HG03039 (cell line): ENCODE results near the gene MSGN1.
"Not testable (repeated sequence)": the region's sequence is repeated elsewhere in the genome, so short reads cannot be mapped to it uniquely, and the experiment has no call there.

Source experiments
- ATAC-seq: cut with Tn5 transposase; IDR thresholded peaks from one replicate; pipeline ENCODE4 v1.9.1; 2021; ENCODE audit warnings: mild to moderate bottlenecking, moderate library complexity; ENCODE audit not compliant: unreplicated experiment

The MSGN1 gene

DNA sequence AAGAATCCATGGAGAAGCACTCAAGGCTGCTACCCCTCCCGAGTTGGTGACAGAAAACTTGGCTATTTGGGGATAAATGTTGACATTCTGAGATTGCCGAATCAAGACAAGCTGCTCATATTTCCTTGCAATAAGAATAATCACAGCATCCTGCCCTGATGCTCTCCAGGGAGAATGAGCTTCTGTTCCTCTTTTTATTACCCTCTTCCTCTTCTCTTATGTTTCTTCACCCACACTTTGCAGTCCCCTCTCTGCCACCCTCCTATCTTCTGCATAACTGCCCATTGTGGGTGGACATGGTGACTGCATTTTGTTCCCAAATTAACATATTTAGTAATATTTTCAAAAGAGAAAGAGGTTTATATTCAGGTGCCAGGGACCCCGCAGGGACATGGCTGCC lies 11.9 kb upstream of the MSGN1 start:
- peak; percentile 48 for ATAC-seq

DNA sequence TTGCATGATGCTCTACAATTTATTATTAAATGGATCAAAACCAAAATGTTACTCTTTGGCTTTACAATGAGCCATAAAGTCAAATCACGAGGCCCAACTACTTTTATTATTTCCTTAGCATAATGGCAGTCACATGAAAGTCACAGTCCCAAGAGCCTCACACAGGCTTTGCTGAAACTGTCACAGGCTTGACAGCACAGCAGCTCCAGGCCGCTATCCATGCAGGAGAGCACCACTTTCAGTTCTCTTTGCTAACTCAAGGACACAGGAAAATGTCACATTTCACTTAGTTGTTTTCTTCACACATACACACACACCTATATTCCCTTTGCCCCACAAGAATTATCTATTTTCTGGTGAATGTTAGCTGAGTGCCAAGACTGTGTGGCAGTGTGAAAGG lies 11.1 kb upstream of the MSGN1 start:
- ATAC-seq: peak; percentile 45

DNA sequence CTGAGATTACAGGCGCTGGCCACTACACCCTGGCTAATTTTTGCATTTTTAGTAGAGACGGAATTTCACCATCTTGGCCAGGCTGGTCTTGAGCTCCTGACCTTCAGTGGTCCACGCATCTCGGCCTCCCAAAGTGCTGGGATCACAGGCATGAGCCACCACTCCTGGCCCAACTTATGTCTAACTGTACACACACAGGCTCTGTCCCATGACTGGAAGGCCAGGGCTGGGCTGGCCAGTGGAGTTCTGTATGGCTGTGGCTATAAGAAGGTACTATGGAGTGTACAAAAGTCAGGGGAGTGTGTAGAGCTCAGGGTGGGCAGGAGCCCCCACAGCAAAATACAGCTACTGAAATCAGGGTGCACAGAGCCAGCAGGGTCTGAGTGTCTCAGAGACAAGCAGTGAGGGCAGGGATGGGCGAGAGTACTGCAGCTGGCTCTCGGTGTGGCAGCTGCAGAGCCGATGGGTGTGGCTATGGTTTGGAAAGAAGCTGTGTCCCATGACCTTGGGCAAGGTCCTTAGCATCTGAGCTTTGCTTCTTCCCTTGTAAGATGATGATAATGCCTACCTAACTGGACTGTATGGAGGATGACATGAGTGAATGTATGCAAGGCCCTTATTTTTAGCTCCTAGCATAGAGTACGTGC lies 10.4 kb upstream of the MSGN1 start:
- no peak for ATAC-seq

DNA sequence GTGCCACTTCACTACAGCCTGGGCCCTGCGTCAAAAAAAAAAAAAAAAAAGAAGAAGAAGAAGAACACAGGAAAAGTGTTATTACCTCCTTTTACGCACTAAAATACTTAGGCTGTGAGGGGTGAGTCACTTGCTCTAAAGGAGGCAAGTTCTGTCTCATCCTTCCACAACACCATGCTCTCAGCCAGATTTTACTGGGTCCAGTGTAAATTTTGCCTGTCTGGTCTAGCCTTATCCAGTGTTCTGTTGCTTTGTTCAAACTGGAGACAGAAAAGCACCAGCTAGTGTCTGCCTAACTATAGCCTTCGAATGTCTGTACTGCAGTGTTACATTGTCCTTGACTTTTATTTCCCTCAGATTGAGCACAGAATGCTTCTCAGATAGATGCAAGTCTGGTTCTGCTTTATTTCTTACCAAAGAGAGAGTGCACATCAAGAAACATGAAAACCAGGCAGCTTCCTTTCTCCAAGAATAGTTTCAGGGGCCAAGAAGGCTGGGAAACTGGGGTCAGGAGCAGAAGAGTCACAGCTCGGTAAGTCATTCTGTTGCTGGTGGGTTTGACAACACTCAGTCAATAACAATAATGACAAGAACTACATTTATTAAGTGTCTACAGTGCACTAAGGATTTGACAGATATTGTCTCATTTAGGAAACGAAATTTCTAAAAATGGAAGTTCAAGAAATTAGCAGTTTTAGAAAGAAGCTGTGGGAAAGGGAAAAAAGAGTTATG lies 3.1 kb upstream of the MSGN1 start:
- peak; percentile 44 for ATAC-seq

DNA sequence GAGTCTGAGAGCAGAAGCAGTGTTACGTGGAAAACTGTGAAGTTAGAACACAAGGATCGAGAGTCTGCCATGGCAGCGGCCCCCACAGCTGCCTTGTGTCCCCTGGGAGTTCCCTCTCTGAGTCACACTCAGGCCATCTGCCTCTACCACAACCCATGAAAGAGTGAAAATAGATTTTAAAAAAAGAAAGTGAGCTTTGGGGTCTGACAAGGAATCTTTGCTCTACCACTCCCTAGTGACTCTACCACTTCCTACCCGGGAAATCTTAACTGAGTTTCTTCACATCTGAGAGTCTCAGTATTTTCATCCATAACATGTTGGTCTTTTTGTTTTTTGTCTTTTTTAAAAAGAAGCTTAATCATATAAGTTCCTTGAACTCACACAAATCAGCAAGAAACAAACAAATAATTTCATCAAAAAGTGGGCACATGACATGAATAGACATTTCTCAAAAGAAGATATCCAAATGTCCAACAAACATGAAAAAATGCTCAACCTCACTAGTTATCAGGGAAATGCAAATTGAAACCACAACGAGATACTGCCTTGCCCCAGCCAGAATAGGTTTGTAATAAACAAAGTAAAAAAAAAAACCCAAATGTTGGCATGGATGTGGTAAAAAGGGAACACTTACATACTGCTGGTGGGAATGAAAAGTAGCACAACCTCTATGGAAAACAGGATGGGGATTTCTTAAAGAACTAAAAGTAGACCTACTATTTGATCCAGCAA lies 2.4 kb upstream of the MSGN1 start:
- ATAC-seq: peak; percentile 92

DNA sequence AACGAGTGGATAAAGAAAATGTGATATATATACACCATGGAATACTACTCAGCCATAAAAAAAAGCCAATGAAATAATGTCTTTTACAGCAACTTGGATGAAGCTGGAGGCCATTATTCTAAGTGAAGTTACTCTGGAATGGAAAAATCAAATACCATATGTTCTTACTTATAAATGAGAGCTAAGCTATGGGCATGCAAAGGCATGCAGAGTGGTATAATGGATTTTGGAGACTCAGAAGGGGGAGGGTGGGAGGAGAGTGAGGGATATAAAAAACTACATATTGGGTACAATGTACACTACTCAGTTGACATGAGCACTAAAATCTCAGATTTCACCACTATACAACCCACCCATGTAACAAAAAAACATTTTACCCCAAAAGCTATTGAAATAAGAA lies 1.7 kb upstream of the MSGN1 start:
- no peak for ATAC-seq

DNA sequence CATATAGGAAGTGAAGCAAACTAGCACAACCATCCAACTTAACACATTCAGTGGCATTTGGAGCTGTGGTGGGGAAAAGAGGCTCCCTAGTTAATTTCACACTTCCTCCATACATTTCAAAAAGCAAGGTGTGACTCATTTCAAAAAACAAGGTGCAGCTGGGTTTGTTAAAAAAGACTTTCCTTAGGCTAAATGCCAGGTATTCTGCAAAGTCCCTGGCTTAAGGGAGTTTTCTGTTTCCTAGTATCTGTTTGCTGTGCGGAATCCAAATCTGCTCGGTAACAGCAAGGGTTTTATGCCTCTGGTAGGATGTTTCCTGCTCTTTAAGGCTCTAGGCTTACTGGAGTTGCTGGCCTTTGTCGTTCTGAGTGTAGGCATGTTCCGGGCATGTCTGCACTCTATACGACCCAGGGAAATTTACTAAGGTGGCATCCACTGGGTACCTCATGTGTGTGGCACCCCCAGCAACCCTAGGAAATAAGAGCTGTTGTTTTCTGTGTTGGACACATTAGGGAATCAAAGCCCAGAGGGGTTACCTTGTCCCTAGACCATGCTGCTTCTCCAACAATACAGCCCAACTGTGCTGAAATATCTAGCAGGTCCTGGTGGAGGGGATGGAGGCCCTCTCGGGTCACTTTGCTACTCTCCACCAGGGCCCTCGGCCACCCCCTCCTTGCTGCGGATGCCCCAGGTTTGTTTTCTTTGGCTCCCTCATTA lies 634 bp upstream of the MSGN1 start:
- ATAC-seq: no peak

DNA sequence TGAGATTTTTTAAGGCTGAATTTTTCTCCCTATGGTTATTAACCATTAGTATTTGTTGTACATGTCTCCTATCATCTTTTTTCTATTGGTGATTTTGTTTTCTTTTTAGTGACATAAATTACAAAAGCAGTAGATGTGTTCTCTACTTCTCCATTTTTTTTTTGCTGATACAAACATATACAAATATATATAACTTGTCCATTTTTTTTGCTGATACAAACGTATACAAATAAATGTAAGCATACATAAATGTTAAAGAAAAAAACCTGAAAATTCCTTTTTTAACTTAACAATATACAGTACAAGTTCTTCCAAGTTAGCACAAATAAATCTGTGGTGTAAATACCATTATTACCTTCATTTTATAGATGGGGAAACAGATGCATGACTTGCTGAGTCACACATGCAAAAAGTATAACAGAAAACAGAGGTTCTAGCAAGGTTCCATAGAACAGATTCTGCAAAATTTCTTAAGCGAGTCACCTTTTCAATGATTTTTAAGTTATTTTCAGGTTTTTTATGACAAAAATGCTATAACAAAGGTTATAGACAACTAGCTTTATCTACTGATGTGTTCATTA lies 2.1 kb downstream of the MSGN1 start:
- ATAC-seq: no peak

DNA sequence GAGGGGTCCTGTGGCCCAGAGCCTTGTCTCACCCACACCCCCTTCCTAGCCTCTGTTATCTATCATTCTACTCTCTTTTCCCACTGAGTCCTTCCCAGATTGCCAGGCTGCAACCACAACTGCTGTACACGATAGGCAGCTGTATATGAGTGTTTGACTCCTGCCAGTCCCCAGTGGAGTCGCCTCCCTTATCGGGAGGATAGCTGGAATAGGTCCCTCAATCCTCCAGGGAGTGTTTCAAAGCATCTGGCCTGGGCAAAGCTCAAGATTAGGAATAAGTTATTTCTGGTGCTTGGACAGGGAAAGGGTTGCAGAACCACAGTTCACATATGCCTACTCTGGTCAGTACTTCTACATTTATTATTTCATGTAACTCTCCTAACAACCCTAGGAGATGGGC lies 4.8 kb downstream of the MSGN1 start:
- ATAC-seq: no peak

DNA sequence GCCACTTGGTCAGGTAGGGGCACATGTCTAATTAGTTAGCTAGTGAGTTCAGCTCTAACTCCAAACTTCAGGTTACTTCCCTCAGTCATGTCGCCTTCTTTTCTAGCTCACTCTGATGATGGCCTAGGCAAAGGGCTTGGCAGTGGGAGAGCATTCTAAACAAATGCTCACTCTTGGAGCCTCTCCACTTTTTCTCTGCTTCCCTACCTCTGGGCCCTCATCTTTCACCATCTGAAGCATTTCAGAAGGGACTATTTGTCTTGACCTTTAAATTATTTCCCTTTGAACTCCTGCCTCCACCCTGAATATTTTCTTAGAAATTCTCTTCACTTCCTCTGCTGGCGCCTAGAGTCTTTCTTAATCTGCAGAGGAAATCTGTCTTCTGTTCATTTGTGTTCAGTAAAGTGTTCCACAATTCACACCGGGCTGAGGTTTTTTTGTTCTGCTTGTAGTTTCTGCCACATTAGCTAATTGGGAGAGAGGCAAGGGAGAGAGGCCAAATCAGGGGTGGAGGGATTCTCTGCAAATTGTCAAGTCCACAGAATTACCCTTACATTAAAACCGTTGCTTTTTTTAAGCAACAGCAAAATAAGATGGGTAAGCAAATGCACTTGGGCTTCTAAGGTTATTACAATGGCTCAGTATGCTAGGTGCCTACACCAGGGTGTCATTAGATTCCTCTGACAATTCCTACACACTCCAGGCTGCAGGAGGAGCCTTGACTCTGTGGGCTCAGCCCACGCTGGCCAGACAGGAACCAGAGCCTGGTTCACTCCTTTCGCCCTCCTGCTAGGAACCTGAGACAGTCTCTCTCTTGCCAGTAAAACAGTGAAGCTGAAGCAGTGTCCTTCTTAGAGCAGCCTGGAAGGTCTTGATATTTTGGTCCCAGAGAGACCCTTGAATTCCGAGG lies 5.5 kb downstream of the MSGN1 start:
- no peak for ATAC-seq

DNA sequence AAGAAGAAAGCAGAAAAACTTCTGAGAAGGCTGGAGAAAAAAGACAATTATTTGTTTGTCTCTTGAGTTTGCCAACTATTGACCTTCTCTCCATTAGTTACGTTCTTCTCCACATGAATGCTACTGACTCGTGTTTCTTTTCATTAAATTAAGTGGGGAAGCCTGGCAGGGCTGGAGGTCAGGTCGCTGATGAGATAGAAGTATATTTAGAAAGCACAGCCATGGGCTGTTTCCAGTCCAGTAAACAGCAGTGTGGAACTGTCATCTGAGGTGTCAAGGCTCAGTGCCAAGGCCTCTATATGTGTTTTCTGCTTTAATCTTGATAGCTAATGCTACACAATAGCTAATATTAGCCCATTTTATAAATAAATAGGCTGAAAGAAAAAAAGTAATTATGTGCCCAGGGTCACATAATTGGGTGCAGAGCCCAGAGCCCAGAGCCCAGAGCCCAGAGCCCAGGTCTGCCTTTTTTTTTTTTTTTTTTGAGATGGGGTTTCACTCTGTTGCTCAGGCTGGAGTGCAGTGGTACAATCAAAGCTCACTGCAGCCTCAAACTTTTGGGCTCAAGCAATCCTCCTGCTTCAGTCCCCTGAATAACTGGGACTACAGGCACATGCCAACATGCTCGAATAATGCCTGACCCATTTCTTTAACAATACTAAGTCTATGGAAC lies 6.3 kb downstream of the MSGN1 start:
- ATAC-seq: no peak

DNA sequence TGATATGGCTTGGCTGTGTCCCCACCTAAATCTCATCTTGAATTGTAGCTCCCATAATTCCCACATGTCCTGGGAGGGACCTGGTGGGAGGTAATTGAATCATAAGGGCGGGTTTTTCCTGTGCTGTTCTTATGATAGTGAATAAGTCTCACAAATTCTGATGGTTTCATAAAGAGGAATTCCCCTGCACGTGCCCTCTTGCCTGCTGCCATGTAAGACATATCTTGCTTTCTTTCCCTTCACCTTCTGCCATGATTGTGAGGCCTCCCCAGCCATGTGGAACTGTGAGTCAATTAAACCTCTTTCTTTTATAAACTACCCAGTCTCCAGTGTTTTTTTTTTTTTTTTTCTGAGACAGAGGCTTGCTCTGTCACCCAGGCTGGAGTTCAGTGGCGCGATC lies 7.4 kb downstream of the MSGN1 start:
- ATAC-seq: not testable (repeated sequence)

DNA sequence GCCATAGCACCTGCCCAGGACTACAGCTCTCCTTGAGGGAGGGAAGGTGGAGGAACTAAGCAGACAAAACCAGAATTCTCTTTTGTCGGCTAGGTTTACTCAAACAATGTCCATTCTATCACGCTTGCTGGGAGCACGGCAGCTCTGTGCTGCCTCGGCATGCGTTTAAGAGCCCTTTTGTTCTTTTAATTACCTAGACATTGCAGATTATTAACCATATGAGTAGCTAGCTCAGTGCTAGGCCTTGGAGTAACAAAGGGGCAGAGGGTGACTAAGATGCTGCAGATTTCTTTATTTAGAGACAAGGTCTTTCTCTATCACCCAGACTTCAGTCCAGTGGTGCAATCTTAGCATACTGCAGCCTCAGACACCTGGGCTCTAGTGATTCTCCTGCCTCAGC lies 11.1 kb downstream of the MSGN1 start:
- no peak for ATAC-seq

DNA sequence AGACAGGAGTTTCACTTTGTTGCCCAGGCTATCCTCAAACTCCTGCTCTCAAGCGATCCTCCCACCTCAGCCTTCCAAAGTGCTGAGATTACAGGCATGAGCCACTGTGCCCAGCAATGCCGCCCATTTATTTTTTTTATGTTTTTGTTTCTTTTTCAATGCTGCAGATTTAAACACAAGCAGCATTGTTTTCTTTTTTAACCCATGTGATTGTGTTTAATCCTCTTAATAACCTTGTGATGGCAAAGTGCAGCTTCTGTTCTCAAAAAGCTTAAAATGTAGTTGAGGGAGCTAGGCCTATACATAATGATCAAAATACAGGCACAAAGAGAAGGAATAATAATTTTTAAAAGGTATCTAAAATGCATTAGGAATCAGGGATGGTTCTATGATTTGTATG lies 11.5 kb downstream of the MSGN1 start:
- no peak for ATAC-seq

DNA sequence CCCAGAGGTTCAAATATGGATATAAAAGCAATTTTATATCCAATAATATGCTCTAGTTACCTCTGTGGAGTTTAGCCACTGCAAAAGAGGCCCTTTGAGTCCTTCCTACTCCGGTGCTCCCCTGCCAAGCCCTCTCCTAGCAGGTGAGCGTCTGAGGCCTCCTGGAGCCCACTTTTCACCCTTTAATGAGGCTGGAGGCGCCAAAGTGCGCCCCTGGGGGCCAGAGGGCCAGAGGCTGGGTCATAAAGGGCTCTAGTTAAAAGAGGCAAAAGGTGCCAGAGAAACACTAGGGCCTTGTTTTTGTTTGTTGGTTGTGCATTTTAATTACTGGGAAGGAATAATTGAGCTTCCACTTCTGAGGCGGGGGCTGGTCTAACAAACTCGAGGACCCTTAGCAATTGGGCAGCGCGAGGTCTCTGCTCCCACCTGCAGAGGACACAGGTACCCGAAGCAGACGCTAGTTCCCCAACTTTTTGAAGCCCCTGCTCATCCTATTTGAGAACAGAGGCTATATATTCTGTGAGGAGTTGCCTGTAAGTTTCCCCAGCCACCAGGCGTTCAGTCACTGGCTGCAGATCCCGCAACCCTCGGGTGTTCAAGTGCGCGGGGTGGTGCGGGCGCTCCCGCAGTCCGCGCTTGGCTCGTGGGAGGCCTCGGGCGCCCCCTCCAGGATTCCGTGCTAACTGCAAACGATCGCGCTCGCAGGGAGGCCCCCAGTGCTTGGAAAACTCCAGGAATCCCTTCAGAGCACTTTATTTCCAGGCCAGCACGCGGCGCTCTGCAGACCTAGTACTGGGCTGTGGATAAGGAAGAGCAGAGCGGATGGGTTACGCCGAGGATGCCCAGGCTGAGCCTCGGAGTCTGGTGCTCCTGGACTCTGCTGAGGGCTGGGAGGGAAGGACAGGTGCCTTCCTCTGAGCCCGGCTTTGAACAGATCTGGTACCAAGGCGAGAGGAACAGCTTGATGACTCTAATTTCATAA lies 14.1 kb downstream of the MSGN1 start:
- ATAC-seq: peak; percentile 75

DNA sequence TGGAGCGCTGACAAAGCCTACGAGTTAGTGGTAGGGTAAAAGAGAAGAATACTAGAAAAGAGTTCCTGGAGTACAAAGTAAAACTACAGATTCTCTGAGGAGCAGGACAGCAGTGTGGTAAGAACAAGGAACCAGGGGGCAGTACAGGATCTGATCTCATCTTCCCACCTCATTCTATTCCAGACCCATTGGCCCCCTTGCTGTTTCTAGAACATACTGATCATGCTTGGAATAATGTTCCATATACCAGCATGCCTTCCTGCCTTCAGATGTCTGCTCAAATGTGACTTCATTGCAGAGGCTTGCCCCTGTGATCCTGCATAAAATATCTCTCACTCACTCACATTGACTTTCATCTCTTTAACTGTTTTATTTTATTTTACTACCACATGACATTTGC lies 19.3 kb downstream of the MSGN1 start:
- no peak for ATAC-seq

DNA sequence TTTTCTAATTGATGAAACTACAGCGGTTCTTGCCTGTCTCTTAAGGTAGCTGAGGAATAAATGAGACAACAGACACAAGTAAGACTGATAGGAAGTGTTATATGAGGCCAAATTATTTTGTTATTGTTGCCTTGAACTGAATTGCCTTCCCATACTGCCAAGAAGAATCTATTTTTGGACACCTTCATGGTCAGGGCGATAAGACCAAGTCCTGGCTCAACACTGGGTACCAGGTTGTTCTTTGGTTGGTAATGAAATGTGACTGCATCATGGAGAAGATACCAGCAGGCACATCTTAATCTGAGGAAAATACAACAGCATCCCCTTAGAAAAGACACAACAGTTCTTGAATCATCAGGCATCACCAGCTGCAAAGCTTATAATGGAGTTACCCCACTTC lies 23.7 kb downstream of the MSGN1 start:
- ATAC-seq: no peak

DNA sequence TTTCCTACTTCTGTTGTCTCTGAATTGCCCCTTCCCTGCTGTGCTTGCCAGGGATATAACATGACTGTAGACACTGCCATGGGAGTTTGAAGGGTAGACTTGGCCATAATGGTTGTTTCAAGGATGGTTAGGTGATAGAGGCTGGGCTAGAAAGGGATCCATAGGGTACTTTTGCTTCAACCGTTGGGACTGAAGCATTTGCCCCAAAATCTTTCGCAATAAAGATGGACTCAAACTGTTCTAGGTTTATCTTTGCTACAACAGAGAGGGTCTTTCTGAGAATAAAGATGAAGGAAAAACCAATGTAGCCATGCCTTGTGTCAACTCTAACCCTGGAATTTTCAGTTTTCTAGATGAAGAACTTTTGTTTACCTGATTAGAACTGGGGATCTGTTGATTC lies 27.2 kb downstream of the MSGN1 start:
- ATAC-seq: no peak
